Hindlimb muscle (tissue), 1 donor: ENCODE results near the gene PTTG1IP. TPM values are rescaled to one million over a fixed set of nuclear protein-coding genes. Genes with fewer than 3 reads are reported as not detected.

Source experiments
- DNase-seq: peaks from one replicate; pipeline ENCODE4 v3.0.0-alpha.2; 2013
- polyA plus RNA-seq: library from polyadenylated mRNA; unstranded; fragments of 120-200 nt; gene quantifications from one replicate; pipeline ENCODE4 v1.2.1, GENCODE V29; 2013; ENCODE audit not compliant: insufficient read length

The PTTG1IP gene
- polyA plus RNA-seq, 1 donor: 131 TPM

- DNase-seq: no peak
Observed at GRCh38 chr21:44799646-44800045, 73.8 kb downstream of the PTTG1IP start.

Other genes starting within 250 kb of the PTTG1IP start
- not detected for gene KRTAP10-9, start 246.6 kb downstream of the PTTG1IP start, polyA plus RNA-seq
- not detected for gene KRTAP10-10, start 236.3 kb downstream of the PTTG1IP start, polyA plus RNA-seq
- not detected for gene KRTAP10-11, start 227.3 kb downstream of the PTTG1IP start, polyA plus RNA-seq
- not detected for gene KRTAP12-4, start 219.0 kb downstream of the PTTG1IP start, polyA plus RNA-seq
- not detected for gene KRTAP12-3, start 215.8 kb downstream of the PTTG1IP start, polyA plus RNA-seq
- not detected for gene KRTAP12-2, start 206.8 kb downstream of the PTTG1IP start, polyA plus RNA-seq
- gene KRTAP12-1, start 191.5 kb downstream of the PTTG1IP start, polyA plus RNA-seq: not detected
- gene KRTAP10-12, start 176.5 kb downstream of the PTTG1IP start, polyA plus RNA-seq: not detected
- 0.14 TPM for gene TSPEAR, start 162.1 kb downstream of the PTTG1IP start, polyA plus RNA-seq
- gene UBE2G2, start 71.9 kb downstream of the PTTG1IP start, polyA plus RNA-seq: 86.3 TPM
- 61.7 TPM for gene SUMO3, start 55.6 kb downstream of the PTTG1IP start, polyA plus RNA-seq
- gene ITGB2, start 47.2 kb upstream of the PTTG1IP start, polyA plus RNA-seq: 21.0 TPM
- gene SLX9, start 66.3 kb upstream of the PTTG1IP start, polyA plus RNA-seq: 21.2 TPM
- 24.0 TPM for gene ADARB1, start 200.9 kb upstream of the PTTG1IP start, polyA plus RNA-seq